SK-N-SH (cell line): ENCODE measurements around the gene ARPC5. TPM values are rescaled to one million over a fixed set of nuclear protein-coding genes. Genes with fewer than 3 reads are reported as not detected.

Experiments
- CTCF ChIA-PET: fragments of 300-600, 350-600 bp; formaldehyde crosslinking; extraction: SDS; loops from one replicate; lab custom pipeline; 2021; lab: Yijun Ruan, JAX
- POLR2A ChIA-PET: fragments of 350-600 bp; sonication (Branson Sonifier 250); formaldehyde crosslinking; extraction: SDS; loops from one replicate; lab custom pipeline; 2020; ENCODE audit warnings: antibody characterized with exemption, inconsistent platforms; lab: Yijun Ruan, JAX
- DNase-seq: peaks from one replicate; pipeline ENCODE4 v3.0.0; 2012
- H2AFZ ChIP-seq: fragments of 200-600 bp; sonication (generic); 2 replicates; pipeline ENCODE4 v1.8.1; 2016; ENCODE audit warnings: antibody characterized with exemption, mild to moderate bottlenecking, low read depth
- H3F3A ChIP-seq: fragments of 200-600 bp; sonication (generic); replicated peaks from 2 replicates; pipeline ENCODE3; 2016; ENCODE audit warnings: antibody characterized with exemption, mild to moderate bottlenecking; ENCODE audit not compliant: insufficient read depth
- H3K27ac ChIP-seq, 2 experiments: fragments of 200-500 bp in 1 of 2; fragments of 200-600 bp in 1 of 2; sonication (Bioruptor generic) in 1 of 2; sonication (generic), shearing (Covaris generic) in 1 of 2; 2 replicates each; pipeline versions ENCODE4 v1.5.1 to v1.6.1; 2014 to 2016; ENCODE audit warnings: low read depth in 2 of 2, inconsistent platforms in 1 of 2, low read length in 1 of 2, mild to moderate bottlenecking in 1 of 2, mixed read lengths in 1 of 2
- H3K27me3 ChIP-seq: fragments of 200-600 bp; sonication (generic), shearing (Covaris generic); 2 replicates; pipeline ENCODE4 v1.6.1; 2016; ENCODE audit warnings: mixed run types; ENCODE audit not compliant: insufficient read depth
- H3K36me3 ChIP-seq, 2 experiments: fragments of 200-500 bp in 1 of 2; fragments of 200-600 bp in 1 of 2; sonication (Bioruptor generic) in 1 of 2; sonication (generic) in 1 of 2; replicated peaks in 1 of 2; 2 replicates each; pipeline versions ENCODE3 to v1.5.1; 2014 to 2016; ENCODE audit warnings: low read length in 1 of 2, mild to moderate bottlenecking in 1 of 2; ENCODE audit not compliant: insufficient read depth in 2 of 2, control insufficient read depth in 1 of 2
- H3K4me1 ChIP-seq, 2 experiments: fragments of 200-500 bp in 1 of 2; fragments of 200-600 bp in 1 of 2; sonication (Bioruptor generic) in 1 of 2; sonication (generic), shearing (Covaris generic) in 1 of 2; 2 replicates each; pipeline versions ENCODE4 v1.5.1 to v1.6.1; 2014 to 2016; ENCODE audit warnings: low read depth in 1 of 2, low read length in 1 of 2, mixed run types in 1 of 2; ENCODE audit not compliant: insufficient read depth in 2 of 2, control insufficient read depth in 1 of 2
- H3K4me2 ChIP-seq: fragments of 200-600 bp; sonication (generic), shearing (Covaris generic); 2 replicates; pipeline ENCODE4 v1.6.1; 2017; ENCODE audit warnings: mixed run types
- H3K4me3 ChIP-seq, 2 experiments: fragments of 200-500 bp in 1 of 2; fragments of 200-600 bp in 1 of 2; sonication (Bioruptor generic) in 1 of 2; sonication (generic), shearing (Covaris generic) in 1 of 2; 2 replicates each; pipeline versions ENCODE4 v1.5.1 to v1.8.1; 2014 to 2016; ENCODE audit warnings: low read depth in 2 of 2, inconsistent platforms in 1 of 2, low read length in 1 of 2, mild to moderate bottlenecking in 1 of 2, mixed read lengths in 1 of 2, moderate library complexity in 1 of 2
- H3K79me2 ChIP-seq: fragments of 200-600 bp; sonication (generic); 2 replicates; pipeline ENCODE4 v1.8.1; 2017; ENCODE audit warnings: mild to moderate bottlenecking; ENCODE audit not compliant: insufficient read depth
- H3K9ac ChIP-seq: fragments of 200-600 bp; sonication (generic); 2 replicates; pipeline ENCODE4 v1.6.1; 2017; ENCODE audit warnings: mixed run types
- H3K9me2 ChIP-seq: fragments of 200-600 bp; sonication (generic); 2 replicates; pipeline ENCODE4 v1.6.1; 2017; ENCODE audit warnings: mixed run types
- H3K9me3 ChIP-seq: fragments of 200-600 bp; sonication (generic); 2 replicates; pipeline ENCODE4 v1.6.1; 2017; ENCODE audit warnings: mixed run types, mild to moderate bottlenecking, moderate library complexity
- H4K20me1 ChIP-seq: fragments of 200-600 bp; sonication (generic); 2 replicates; pipeline ENCODE4 v1.6.1; 2017; ENCODE audit warnings: mild to moderate bottlenecking, mixed run types; ENCODE audit not compliant: insufficient read depth
- EP300 ChIP-seq, 2 experiments: IDR thresholded peaks; 2 replicates each; pipeline versions ENCODE4 v1.4.0 to v1.6.1; 2012; ENCODE audit warnings: borderline replicate concordance in 1 of 2, low read depth in 1 of 2, low read length in 1 of 2
- GATA2 ChIP-seq: sonication (generic); formaldehyde crosslinking; IDR thresholded peaks from 2 replicates; pipeline ENCODE4 v1.5.0; 2020; ENCODE audit warnings: mild to moderate bottlenecking, missing genetic modification reagents
- IRF3 ChIP-seq: fragments of 150-350 bp; IDR thresholded peaks from 2 replicates; pipeline ENCODE4 v1.6.1; 2016; ENCODE audit warnings: mild to moderate bottlenecking, low read depth, low read length
- NFIC ChIP-seq: IDR thresholded peaks from 2 replicates; pipeline ENCODE4 v1.4.0; 2012; ENCODE audit warnings: borderline replicate concordance
- NRF1 ChIP-seq: IDR thresholded peaks from 2 replicates; pipeline ENCODE4 v1.6.1; 2012; ENCODE audit warnings: low read depth, mild to moderate bottlenecking, low read length
- POLR2AphosphoS5 ChIP-seq: IDR thresholded peaks from 2 replicates; pipeline ENCODE4 v1.6.1; 2012; ENCODE audit warnings: low read depth, low read length
- RAD21 ChIP-seq: IDR thresholded peaks from 2 replicates; pipeline ENCODE4 v1.6.1; 2012; ENCODE audit warnings: mild to moderate bottlenecking, low read length
- RCOR1 ChIP-seq: fragments of 150-350 bp; IDR thresholded peaks from 2 replicates; pipeline ENCODE4 v1.6.1; 2017; ENCODE audit warnings: antibody characterized with exemption, low read length
- RFX5 ChIP-seq: IDR thresholded peaks from 2 replicates; pipeline ENCODE4 v1.6.1; 2012; ENCODE audit warnings: mild to moderate bottlenecking, improper control_type of control experiment, low read length
- TAF1 ChIP-seq: IDR thresholded peaks from 2 replicates; pipeline ENCODE4 v1.6.1; 2012; ENCODE audit warnings: low read depth, mild to moderate bottlenecking, low read length, moderate library complexity, borderline replicate concordance
- TEAD4 ChIP-seq: IDR thresholded peaks from 2 replicates; pipeline ENCODE4 v1.4.0; 2012; ENCODE audit warnings: mild to moderate bottlenecking, borderline replicate concordance; ENCODE audit not compliant: insufficient read depth
- USF2 ChIP-seq: fragments of 150-350 bp; IDR thresholded peaks from 2 replicates; pipeline ENCODE4 v1.6.1; 2017; ENCODE audit warnings: antibody characterized with exemption, low read length, low read depth, borderline replicate concordance
- YY1 ChIP-seq: IDR thresholded peaks from 2 replicates; pipeline ENCODE4 v1.4.0; 2012; ENCODE audit warnings: low read depth, mild to moderate bottlenecking
- ZBTB33 ChIP-seq: IDR thresholded peaks from 2 replicates; pipeline ENCODE4 v1.4.0; 2012; ENCODE audit warnings: low read depth, borderline replicate concordance
- WGBS: methylation state at CpG from one replicate; pipeline ENCODE4 v1.1.6; 2017; ENCODE audit warnings: low lambda C conversion rate; 5-methylcytosine and 5-hydroxymethylcytosine counted together
- polyA plus RNA-seq, 3 experiments: library from polyadenylated mRNA; depleted of rRNA; stranded (reverse); fragments of >200 nt; gene quantifications; 2 replicates each; pipeline ENCODE4 v1.2.3, GENCODE V29; 2012

ARPC5 gene
- polyA plus RNA-seq, 1 of the 3 experiments (the other 2 are of a cell fraction): 66.8 TPM

GRCh38 chr1:183655562-183656075, 20.0 kb upstream of the ARPC5 start (continued):
- no peak for TF ChIP-seq USF2
- no peak for TF ChIP-seq IRF3
- TF ChIP-seq POLR2AphosphoS5: no peak
- TF ChIP-seq EP300 (IDR thresholded peaks at IDR 0.05; ENCODE audit: borderline replicate concordance in 1 of 2, low read depth in 1 of 2, low read length in 1 of 2): no peak
- peak; percentile 98 for TF ChIP-seq RAD21
- TF ChIP-seq NRF1: no peak
- no peak for TF ChIP-seq NFIC

GRCh38 chr1:183654706-183655105, 19.1 kb upstream of the ARPC5 start:
- no peak overlapping the region for H3K9ac ChIP-seq
- H4K20me1 ChIP-seq: no peaks in the 10 kb centered on the region
- no peaks in the 10 kb centered on the region for H3K79me2 ChIP-seq
- TF ChIP-seq GATA2 (CRISPR knock-in tag) (no peak), NFIC (peak; percentile 24; the same call in 1 of the 2 replicates), RAD21 (no peak)
- no peak overlapping the region for H3K4me2 ChIP-seq
- no peaks in the 10 kb centered on the region for H3K9me3 ChIP-seq
- peaks cover 2 to 9% of the 10 kb centered on the region in 2 experiments; a peak in 3 of 4 replicates for H3K4me1 ChIP-seq
- no peaks in the 10 kb centered on the region for H3F3A ChIP-seq
- ChIA-PET POLR2A (no interaction called here), CTCF (interaction anchor here (0.7 to 6.1 kb wide), 17 partner anchors 10 to 273 kb away, joined by 3 to 219 read pairs (median 13); no protein-coding TSS in a partner anchor)
- no peaks in the 10 kb centered on the region for H3K36me3 ChIP-seq
- no peak for DNase-seq
- H3K27me3 ChIP-seq: no peaks in the 10 kb centered on the region
- H3K9me2 ChIP-seq: no peaks in the 10 kb centered on the region
- H3K4me3 ChIP-seq: no peak overlapping the region
- H2AFZ ChIP-seq: no peak overlapping the region
- H3K27ac ChIP-seq: no peak overlapping the region

GRCh38 chr1:183653876-183654451, 18.4 kb upstream of the ARPC5 start:
- Histone ChIP-seq H3K9ac (no peak overlapping the region), H3K27me3 (no peaks in the 10 kb centered on the region), H3K4me2 (no peak overlapping the region), H3K79me2 (no peaks in the 10 kb centered on the region), H4K20me1 (no peaks in the 10 kb centered on the region), H3K4me1 (peaks cover 2 to 9% of the 10 kb centered on the region in 2 experiments; a peak in 3 of 4 replicates), H2AFZ (no peak overlapping the region), H3K36me3 (no peaks in the 10 kb centered on the region), H3K27ac (no peak overlapping the region), H3K9me2 (no peaks in the 10 kb centered on the region), H3K9me3 (no peaks in the 10 kb centered on the region), H3K4me3 (no peak overlapping the region), H3F3A (no peaks in the 10 kb centered on the region)
- whole genome bisulfite sequencing: 86% methylated on average over 4 of the region's 4 CpGs
- TF ChIP-seq NFIC (no peak), RCOR1 (no peak), IRF3 (no peak), TEAD4 (no peak), RFX5 (no peak), ZBTB33 (no peak), TAF1 (no peak), YY1 (no peak)
- ChIA-PET CTCF (interaction anchor here (0.6 to 6.1 kb wide), 6 partner anchors 31 to 307 kb away, joined by 3 to 219 read pairs (median 31); no protein-coding TSS in a partner anchor), POLR2A (no interaction called here)
- no peak for DNase-seq
